GM19240 (cell line): ENCODE results near the gene GRAMD2A.

Source experiments
- DNase-seq: peaks from one replicate; pipeline ENCODE4 v3.0.0; 2011; ENCODE audit warnings: low spot score; ENCODE audit not compliant: insufficient read length

Gene GRAMD2A

GRCh38 chr15:72136170-72137051, 61.2 kb downstream of the GRAMD2A start:
- DNase-seq, result no peak

- DNase-seq, result no peak
Observed at GRCh38 chr15:72135719-72136118, 61.9 kb downstream of the GRAMD2A start.

GRCh38 chr15:72133211-72133610, 64.4 kb downstream of the GRAMD2A start:
- DNase-seq, result no peak

- no peak for DNase-seq
Observed at GRCh38 chr15:72131922-72132321, 65.7 kb downstream of the GRAMD2A start.

GRCh38 chr15:72130272-72130671, 67.3 kb downstream of the GRAMD2A start:
- DNase-seq, result no peak

- no peak for DNase-seq
Observed at GRCh38 chr15:72128359-72128758, 69.2 kb downstream of the GRAMD2A start.

- no peak for DNase-seq
Observed at GRCh38 chr15:72127724-72128322, 69.8 kb downstream of the GRAMD2A start.

- DNase-seq, result no peak
Observed at GRCh38 chr15:72124218-72124617, 73.4 kb downstream of the GRAMD2A start.

GRCh38 chr15:72118017-72118978, 79.3 kb downstream of the GRAMD2A start, which contains the start of the genes MYO9A and SENP8:
TSS of gene MYO9A (minus strand) at chr15:72118150. CDS start at chr15:72046563, 71,587 bp downstream.
TSS of gene SENP8 (plus strand) at chr15:72118403. CDS start at chr15:72139624, 21,221 bp downstream.
- peak; percentile 80 for DNase-seq

- DNase-seq, result peak; percentile 22
Observed at GRCh38 chr15:72117486-72118016, 80.0 kb downstream of the GRAMD2A start.

GRCh38 chr15:72116731-72117485, 80.7 kb downstream of the GRAMD2A start:
- no peak for DNase-seq

- no peak for DNase-seq
Observed at GRCh38 chr15:72113347-72114031, 84.1 kb downstream of the GRAMD2A start.

- DNase-seq, result no peak
Observed at GRCh38 chr15:72112805-72113204, 84.8 kb downstream of the GRAMD2A start.

GRCh38 chr15:72112116-72112515, 85.5 kb downstream of the GRAMD2A start:
- DNase-seq, result no peak

GRCh38 chr15:72110355-72110754, 87.2 kb downstream of the GRAMD2A start:
- DNase-seq, result no peak
